ENCODE measurements around the gene DNAJC1.

Gene DNAJC1

GRCh38 chr10:22005763-22006162 lies 2.2 kb upstream of the DNAJC1 start:
- no peak for DNase-seq

GRCh38 chr10:22003964-22004281 lies 393 bp upstream of the DNAJC1 start:
- DNase-seq: no peak

GRCh38 chr10:22002591-22003176 lies 846 bp downstream of the DNAJC1 start:
- DNase-seq: no peak

- no peak for DNase-seq
These were observed 8.0 kb downstream of the DNAJC1 start for GRCh38 chr10:21995557-21995956.

GRCh38 chr10:21993360-21994001 lies 10.0 kb downstream of the DNAJC1 start:
- DNase-seq: no peak

- no peak for DNase-seq
These were observed 11.7 kb downstream of the DNAJC1 start for GRCh38 chr10:21991785-21992184.

- DNase-seq: no peak
These were observed 13.1 kb downstream of the DNAJC1 start for GRCh38 chr10:21990449-21990848.

- no peak for DNase-seq
These were observed 13.9 kb downstream of the DNAJC1 start for GRCh38 chr10:21989453-21990154.

- DNase-seq: no peak
These were observed 18.0 kb downstream of the DNAJC1 start for GRCh38 chr10:21985541-21985940.

GRCh38 chr10:21981118-21981517 lies 22.4 kb downstream of the DNAJC1 start:
- DNase-seq: no peak

GRCh38 chr10:21980691-21981090 lies 22.8 kb downstream of the DNAJC1 start:
- DNase-seq: no peak

GRCh38 chr10:21978191-21978862 lies 25.2 kb downstream of the DNAJC1 start:
- DNase-seq: no peak

GRCh38 chr10:21976739-21977138 lies 26.8 kb downstream of the DNAJC1 start:
- no peak for DNase-seq

GRCh38 chr10:21976280-21976679 lies 27.2 kb downstream of the DNAJC1 start:
- no peak for DNase-seq

- no peak for DNase-seq
These were observed 28.0 kb downstream of the DNAJC1 start for GRCh38 chr10:21975378-21975990.

- DNase-seq: no peak
These were observed 30.9 kb downstream of the DNAJC1 start for GRCh38 chr10:21972584-21972983.

- no peak for DNase-seq
These were observed 33.9 kb downstream of the DNAJC1 start for GRCh38 chr10:21969326-21970287.

GRCh38 chr10:21964983-21965665 lies 38.4 kb downstream of the DNAJC1 start:
- no peak for DNase-seq

GRCh38 chr10:21962358-21962757 lies 41.2 kb downstream of the DNAJC1 start:
- DNase-seq: no peak

- DNase-seq: no peak
These were observed 41.7 kb downstream of the DNAJC1 start for GRCh38 chr10:21961847-21962246.

- no peak for DNase-seq
These were observed 43.5 kb downstream of the DNAJC1 start for GRCh38 chr10:21959998-21960397.

GRCh38 chr10:21954690-21955089 lies 48.8 kb downstream of the DNAJC1 start:
- no peak for DNase-seq

Data from activated T-cell treated with anti-CD3 and anti-CD28 coated beads, Interleukin-2, amount 50 U/mL, for 1 hour (primary cell).